BJ (cell line): ENCODE data around the gene DRICH1. TPM values are rescaled to one million over a fixed set of nuclear protein-coding genes. Genes with fewer than 3 reads are reported as not detected.
"Not testable (repeated sequence)": the region's sequence is repeated elsewhere in the genome, so short reads cannot be mapped to it uniquely, and the experiment has no call there.

Source experiments
- CTCF ChIA-PET: fragments of 350-600 bp; formaldehyde crosslinking; extraction: SDS; loops from one replicate; lab custom pipeline; 2021; ENCODE audit warnings: antibody characterized with exemption, inconsistent platforms; lab: Yijun Ruan, JAX
- POLR2A ChIA-PET: fragments of 300-600 bp; sonication (Branson Sonifier 250); formaldehyde crosslinking; extraction: SDS; loops from one replicate; lab custom pipeline; 2021; ENCODE audit warnings: antibody characterized with exemption; lab: Charles Lee
- DNase-seq: peaks from one replicate; pipeline ENCODE4 v3.0.0-alpha.2; 2011; ENCODE audit warnings: low read depth
- H3K27me3 ChIP-seq: 2 replicates; pipeline ENCODE4 v1.6.0; 2011; ENCODE audit warnings: low read length; ENCODE audit not compliant: control insufficient read depth, insufficient read depth
- H3K36me3 ChIP-seq: 2 replicates; pipeline ENCODE4 v1.5.1; 2011; ENCODE audit warnings: low read length; ENCODE audit not compliant: control insufficient read depth, insufficient read depth
- H3K4me3 ChIP-seq: 2 replicates; pipeline ENCODE4 v1.5.1; 2011; ENCODE audit warnings: low read depth, mild to moderate bottlenecking, control low read depth, low read length
- polyA plus RNA-seq: library from polyadenylated mRNA; depleted of rRNA; stranded (reverse); fragments of >200 nt; gene quantifications from 2 replicates; pipeline ENCODE4 v1.2.3, GENCODE V29; 2011
- TF ChIP-seq, protein P1 (sequence below): IDR thresholded peaks from 2 replicates; pipeline ENCODE4 v1.5.1; 2011; ENCODE audit warnings: low read depth, mild to moderate bottlenecking, control low read depth, inconsistent platforms, low read length, moderate library complexity; ENCODE audit not compliant: insufficient read depth

Gene DRICH1
- polyA plus RNA-seq, 1 experiment: not detected

DNA sequence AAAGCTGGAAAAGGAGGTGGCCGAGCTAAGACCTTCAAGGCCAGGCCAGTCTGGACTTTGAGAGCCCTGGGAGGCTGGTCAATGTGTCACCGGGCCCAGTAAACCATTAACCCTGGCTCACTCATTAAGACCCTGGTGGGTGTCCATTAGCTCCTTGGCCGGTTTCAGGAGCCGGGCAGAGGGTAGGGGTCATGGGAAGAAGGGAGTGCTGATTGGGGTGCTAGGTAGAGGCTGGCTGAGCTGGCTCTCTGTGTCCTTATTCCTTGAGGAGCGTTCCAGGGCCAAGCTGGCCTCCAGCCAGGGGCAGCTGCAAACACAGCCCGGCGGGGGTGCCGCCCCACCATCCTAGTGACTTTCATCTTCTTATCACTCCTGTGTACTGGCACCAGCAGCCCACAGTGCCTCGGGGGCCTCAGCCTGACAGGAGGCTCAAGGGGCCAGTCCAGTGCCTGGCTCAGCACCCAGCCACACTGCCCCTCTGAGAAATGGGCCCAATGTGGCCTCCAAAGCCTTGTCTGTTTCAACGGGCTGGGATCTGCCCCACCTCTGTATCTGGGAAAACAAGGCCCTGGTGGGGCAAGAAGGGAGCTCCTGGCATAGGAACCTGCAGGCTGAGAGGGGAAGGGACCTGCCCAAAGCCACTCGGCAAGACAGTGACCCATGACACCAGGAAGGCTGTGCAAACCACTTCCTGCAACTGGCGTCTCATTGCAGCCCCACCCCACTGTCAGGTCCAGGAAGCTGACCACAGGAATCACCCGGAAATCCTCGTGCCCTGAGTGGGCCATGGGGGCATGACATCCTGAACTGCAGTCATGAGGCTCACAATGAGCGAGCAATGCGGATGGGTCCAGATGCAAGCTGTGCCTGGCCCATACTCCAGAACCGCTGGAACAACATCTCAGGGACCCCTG is 43.6 kb upstream of the DRICH1 start:
- POLR2A ChIA-PET: no interaction called here
- H3K27me3 ChIP-seq: no peaks in the 10 kb centered on the region
- TF ChIP-seq, protein P1, sequence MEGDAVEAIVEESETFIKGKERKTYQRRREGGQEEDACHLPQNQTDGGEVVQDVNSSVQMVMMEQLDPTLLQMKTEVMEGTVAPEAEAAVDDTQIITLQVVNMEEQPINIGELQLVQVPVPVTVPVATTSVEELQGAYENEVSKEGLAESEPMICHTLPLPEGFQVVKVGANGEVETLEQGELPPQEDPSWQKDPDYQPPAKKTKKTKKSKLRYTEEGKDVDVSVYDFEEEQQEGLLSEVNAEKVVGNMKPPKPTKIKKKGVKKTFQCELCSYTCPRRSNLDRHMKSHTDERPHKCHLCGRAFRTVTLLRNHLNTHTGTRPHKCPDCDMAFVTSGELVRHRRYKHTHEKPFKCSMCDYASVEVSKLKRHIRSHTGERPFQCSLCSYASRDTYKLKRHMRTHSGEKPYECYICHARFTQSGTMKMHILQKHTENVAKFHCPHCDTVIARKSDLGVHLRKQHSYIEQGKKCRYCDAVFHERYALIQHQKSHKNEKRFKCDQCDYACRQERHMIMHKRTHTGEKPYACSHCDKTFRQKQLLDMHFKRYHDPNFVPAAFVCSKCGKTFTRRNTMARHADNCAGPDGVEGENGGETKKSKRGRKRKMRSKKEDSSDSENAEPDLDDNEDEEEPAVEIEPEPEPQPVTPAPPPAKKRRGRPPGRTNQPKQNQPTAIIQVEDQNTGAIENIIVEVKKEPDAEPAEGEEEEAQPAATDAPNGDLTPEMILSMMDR: no peak
- CTCF ChIA-PET: no interaction called here
- H3K4me3 ChIP-seq: no peak overlapping the region
- H3K36me3 ChIP-seq: no peaks in the 10 kb centered on the region
- DNase-seq: no peak

DNA sequence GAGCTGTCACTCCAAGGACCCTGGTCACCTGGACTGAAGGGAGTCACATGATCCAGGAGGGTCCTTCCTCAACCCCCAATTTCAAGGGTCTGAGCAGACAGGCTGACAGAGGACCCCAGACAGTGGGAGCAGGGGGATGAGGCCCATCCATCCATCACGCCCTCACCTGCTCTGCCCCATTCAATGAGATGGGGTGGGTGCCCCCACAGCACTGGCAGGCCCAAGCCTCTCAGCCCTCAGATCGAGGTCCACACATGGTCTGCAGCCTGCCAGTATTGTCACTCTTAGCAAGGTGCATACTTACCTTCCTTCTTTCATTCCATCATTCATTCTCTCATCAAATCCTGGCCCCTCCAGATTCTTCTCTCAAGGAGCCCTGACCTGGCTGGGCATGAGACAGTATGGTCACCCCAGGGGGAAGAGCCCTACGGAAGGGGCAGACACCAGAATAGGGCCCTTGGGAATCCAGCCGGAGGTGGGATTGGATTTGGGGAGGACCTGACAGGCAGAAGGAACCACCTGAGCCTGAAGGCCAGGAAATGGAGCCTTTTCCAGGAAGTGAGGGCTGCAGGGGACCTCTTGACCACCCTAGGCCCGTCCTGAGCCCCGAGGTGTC is 42.9 kb upstream of the DRICH1 start:
- H3K27me3 ChIP-seq, H3K36me3 ChIP-seq, DNase-seq, H3K4me3 ChIP-seq, CTCF ChIA-PET, POLR2A ChIA-PET: not testable (repeated sequence)

DNA sequence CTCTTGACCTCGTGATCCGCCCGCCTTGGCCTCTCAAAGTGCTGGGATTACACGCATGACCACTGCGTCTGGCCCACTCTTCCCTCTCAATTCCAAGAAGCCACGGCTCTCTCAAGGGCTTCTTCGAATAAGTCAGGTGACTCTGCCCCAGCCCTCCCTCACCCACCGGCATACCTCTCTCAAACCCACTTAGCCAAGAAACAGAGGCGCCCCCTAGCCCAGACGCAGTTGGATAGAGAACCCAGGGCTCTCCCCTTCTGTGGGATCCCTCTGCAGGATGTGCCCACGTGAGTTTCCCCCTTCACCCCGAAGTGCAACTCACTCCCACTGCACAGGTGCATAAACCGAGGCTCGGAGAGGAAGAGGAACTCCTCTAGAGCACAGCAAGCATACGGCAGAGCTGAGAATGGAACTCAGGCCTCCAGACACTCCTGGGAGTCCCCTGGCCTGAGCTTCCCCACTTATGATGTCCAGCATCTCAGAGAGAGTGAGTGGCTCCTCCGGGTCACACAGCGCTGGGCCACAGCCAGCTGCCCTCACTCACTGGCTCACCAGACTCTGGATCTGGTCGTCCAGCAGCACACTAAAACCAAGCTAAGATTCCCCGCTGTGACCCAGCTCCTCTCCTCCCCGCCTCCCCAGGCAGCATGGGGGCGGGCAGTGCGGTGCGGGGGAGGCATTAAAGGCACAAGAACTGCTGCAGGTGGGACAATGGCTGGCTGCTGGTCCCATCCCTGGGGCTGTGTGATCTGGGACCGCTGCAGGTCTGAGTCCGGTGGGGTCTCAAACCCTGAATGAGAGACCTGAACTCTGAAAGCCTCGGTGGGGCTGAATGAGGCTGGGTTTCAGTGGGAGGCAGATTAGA is 41.9 kb upstream of the DRICH1 start:
- TF ChIP-seq, protein P1: no peak
- H3K27me3 ChIP-seq: no peaks in the 10 kb centered on the region
- no peak for DNase-seq
- POLR2A ChIA-PET: no interaction called here
- no peak overlapping the region for H3K4me3 ChIP-seq
- CTCF ChIA-PET: no interaction called here
- H3K36me3 ChIP-seq: no peaks in the 10 kb centered on the region

DNA sequence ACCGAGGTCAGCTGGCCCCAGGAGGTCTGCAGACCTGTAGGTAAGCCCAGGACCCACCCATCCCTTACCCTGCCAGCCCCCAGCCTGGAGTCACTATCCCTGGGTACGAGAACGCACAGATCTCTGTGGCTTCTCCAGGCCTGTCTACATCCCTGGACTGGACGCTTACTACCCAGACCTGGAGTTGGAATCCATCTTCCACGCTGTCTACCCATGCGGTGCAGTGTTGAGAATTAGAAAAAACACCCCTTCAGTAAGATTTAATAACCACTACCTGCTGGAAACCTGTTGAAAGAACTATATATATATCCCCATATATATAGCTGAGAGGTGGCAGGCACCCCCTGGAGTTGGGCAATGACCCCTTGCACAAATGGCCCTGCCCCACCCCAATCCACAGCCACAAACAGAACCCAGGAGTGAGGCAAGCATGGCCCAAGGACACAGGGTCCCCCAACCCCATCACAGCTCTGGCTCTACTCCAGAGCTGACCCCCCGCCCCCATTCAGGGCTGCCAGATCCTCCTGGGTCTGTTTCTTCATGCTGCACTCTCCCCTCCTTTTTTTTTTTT is 41.0 kb upstream of the DRICH1 start:
- TF ChIP-seq, protein P1: no peak
- H3K4me3 ChIP-seq: no peak overlapping the region
- CTCF ChIA-PET: no interaction called here
- DNase-seq: no peak
- H3K27me3 ChIP-seq: no peaks in the 10 kb centered on the region
- no peaks in the 10 kb centered on the region for H3K36me3 ChIP-seq
- POLR2A ChIA-PET: no interaction called here

DNA sequence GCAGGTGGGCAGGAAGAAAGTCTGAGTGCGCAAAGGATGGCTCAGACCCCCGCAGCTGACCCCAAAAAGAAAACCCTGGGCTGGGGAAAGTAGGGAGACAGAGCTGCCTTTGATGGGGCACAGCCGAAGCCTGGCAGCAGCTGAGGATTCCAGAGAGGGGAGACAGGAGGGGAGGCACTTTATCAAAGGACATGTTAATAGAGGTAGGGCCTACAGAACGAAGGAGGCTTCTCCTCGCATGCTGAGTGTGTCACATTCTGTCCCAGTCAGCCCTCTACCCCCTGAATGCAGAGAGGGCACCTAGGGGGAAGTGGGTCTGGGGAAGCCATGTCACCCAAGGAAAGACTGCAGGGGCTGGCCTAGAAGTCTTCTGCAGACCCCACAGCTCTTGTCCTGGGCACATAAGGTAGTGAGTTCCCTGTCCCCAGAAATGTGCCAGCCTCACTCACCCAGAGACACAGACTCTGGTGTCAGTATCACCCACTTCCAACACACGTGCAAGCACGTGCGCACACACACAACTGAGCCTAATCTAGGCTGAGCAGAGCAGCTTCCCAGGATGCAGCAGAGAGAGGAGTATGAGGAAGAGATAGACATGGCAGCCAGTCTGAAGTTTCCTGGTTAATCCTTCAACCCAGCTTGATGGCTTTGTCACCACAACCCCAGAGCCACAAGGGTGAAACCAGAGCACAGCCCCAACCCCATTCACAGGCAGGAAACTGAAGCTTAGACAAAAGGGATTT is 40.4 kb upstream of the DRICH1 start:
- H3K27me3 ChIP-seq, POLR2A ChIA-PET, H3K36me3 ChIP-seq, H3K4me3 ChIP-seq, CTCF ChIA-PET, DNase-seq: not testable (repeated sequence)

DNA sequence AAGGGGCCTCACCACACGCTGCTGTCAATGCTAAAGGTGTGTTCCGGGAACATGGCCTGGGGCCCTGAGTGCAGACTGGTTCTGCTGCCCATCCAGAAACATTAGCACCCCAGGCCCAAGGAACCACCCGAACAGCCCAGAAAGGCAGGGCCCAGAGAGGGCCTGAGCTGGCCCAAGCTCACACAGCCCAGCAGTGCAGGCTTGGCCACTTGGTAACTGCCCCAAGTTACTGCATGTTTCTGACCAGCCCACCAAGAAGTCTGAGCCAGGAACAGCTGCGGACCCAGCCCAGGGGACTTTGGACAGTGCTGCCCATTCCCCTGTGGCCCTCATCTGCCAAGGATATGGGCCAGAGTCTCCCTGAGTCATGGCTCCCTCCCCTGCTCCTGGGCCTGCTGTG is 39.3 kb upstream of the DRICH1 start:
- H3K4me3 ChIP-seq, POLR2A ChIA-PET, DNase-seq, H3K27me3 ChIP-seq, CTCF ChIA-PET, H3K36me3 ChIP-seq: not testable (repeated sequence)
